Astrocyte of the spinal cord (primary cell): Measurements from ENCODE around the gene PRKD2.

Experiments
- DNase-seq: peaks from one replicate; pipeline ENCODE4 v3.0.0; 2011; ENCODE audit warnings: low read depth, low spot score
- H3K4me3 ChIP-seq: 2 replicates; pipeline ENCODE4 v1.5.1; 2011; ENCODE audit warnings: low read depth, mild to moderate bottlenecking, low read length, moderate library complexity
- in situ Hi-C: cut with HindIII; loops from 2 replicates; pipeline ENCODE4 v1.10.0; 2017; ENCODE audit warnings: low sequenced_read_pairs
- TF ChIP-seq, protein P1 (sequence below): IDR thresholded peaks from 2 replicates; pipeline ENCODE4 v1.5.1; 2012; ENCODE audit warnings: low read depth, mild to moderate bottlenecking, low read length, inconsistent platforms

PRKD2 gene

GRCh38 chr19:46759817-46760333 is 43.0 kb upstream of the PRKD2 start:
- DNase-seq, result peak; percentile 58
- in situ Hi-C loops, result no loop called here
- no peak overlapping the region for H3K4me3 ChIP-seq
- TF ChIP-seq, protein P1, sequence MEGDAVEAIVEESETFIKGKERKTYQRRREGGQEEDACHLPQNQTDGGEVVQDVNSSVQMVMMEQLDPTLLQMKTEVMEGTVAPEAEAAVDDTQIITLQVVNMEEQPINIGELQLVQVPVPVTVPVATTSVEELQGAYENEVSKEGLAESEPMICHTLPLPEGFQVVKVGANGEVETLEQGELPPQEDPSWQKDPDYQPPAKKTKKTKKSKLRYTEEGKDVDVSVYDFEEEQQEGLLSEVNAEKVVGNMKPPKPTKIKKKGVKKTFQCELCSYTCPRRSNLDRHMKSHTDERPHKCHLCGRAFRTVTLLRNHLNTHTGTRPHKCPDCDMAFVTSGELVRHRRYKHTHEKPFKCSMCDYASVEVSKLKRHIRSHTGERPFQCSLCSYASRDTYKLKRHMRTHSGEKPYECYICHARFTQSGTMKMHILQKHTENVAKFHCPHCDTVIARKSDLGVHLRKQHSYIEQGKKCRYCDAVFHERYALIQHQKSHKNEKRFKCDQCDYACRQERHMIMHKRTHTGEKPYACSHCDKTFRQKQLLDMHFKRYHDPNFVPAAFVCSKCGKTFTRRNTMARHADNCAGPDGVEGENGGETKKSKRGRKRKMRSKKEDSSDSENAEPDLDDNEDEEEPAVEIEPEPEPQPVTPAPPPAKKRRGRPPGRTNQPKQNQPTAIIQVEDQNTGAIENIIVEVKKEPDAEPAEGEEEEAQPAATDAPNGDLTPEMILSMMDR, result no peak

- no peak overlapping the region for H3K4me3 ChIP-seq
- TF ChIP-seq, protein P1, result no peak
- no peak for DNase-seq
- in situ Hi-C loops, result no loop called here
Observed at GRCh38 chr19:46759206-46759605, 42.3 kb upstream of the PRKD2 start.

DNA sequence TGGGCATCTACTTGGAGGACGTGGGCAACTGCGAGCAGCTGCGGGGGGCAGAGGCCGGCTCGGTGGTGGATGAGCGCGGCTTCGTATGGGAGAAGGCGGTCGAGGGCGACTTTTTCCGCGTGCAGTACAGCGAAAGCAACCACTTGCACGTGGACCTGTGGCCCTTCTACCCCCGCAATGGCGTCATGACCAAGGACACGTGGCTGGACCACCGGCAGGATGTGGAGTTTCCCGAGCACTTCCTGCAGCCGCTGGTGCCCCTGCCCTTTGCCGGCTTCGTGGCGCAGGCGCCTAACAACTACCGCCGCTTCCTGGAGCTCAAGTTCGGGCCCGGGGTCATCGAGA is 39.6 kb upstream of the PRKD2 start:
- in situ Hi-C loops, result no loop called here
- TF ChIP-seq, protein P1, result no peak
- DNase-seq, result no peak
- H3K4me3 ChIP-seq, result no peak overlapping the region

GRCh38 chr19:46755853-46756543 is 39.1 kb upstream of the PRKD2 start:
- TF ChIP-seq, protein P1, result no peak
- in situ Hi-C loops, result no loop called here
- no peak for DNase-seq
- H3K4me3 ChIP-seq, result no peak overlapping the region

- H3K4me3 ChIP-seq, result no peak overlapping the region
- in situ Hi-C loops, result no loop called here
- TF ChIP-seq, protein P1, result no peak
- DNase-seq, result peak; percentile 55
Observed at GRCh38 chr19:46755077-46755852, 38.4 kb upstream of the PRKD2 start.

DNA sequence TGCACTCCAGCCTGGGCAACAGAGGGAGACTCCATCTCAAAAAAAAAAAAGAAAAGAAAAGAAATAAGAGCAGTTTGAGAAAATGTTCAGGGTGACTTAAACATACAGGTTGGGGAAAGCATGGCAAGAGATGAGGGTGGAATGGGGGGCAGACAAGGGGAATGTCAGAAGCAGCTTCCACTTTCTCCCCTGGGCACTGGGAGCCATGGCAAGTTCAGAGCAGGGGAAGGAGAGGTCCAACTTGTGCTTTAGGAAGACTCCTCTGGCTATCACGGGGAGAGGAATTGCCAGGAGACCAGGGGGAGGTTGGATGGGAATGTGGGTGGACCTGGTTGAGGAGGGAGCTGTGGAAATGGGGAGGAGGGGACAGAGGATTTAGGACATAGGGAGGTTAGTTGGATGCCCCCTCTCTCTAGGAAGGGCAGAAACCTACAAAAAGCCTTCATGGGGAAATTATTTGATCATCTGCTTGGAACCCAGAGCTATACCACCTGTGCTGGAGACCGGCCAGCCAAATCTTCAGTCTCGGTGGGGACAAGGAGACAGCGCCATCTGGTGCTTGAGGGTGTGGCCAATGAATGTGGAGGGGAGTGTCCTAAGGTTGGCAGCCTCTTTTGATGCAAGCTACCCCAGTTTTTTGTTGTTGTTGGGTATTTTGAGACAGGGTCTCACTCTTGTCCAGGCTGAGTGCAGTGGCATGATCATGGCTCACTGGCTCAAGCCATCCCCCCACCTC is 36.7 kb upstream of the PRKD2 start:
- no peak for DNase-seq
- in situ Hi-C loops, result no loop called here
- TF ChIP-seq, protein P1, result peak; percentile 63
- H3K4me3 ChIP-seq, result no peak overlapping the region
